CD14-positive monocyte (primary cell): ENCODE data around the gene HSPA12A. TPM values are rescaled to one million over a fixed set of nuclear protein-coding genes. Genes with fewer than 3 reads are reported as not detected.

ENCODE experiments used
- DNase-seq, 3 donors: peaks; one replicate each; pipeline ENCODE4 v3.0.0-alpha.2; 2011 to 2022
- H2AFZ ChIP-seq: 2 replicates; pipeline ENCODE4 v1.6.0; 2012; ENCODE audit warnings: mild to moderate bottlenecking, low read depth, low read length, inconsistent platforms; ENCODE audit not compliant: insufficient read depth, poor library complexity, severe bottlenecking
- H3K27ac ChIP-seq, 2 donors: 1 replicate in 1 of 2; 2 replicates in 1 of 2; pipeline ENCODE4 v1.5.1; 2012 to 2013; ENCODE audit warnings: low read length in 2 of 2, control low read depth in 1 of 2, inconsistent platforms in 1 of 2, low read depth in 1 of 2, mild to moderate bottlenecking in 1 of 2
- H3K27me3 ChIP-seq, 2 donors: one replicate each; pipeline versions ENCODE4 v1.6.0 to v1.6.1; 2011 to 2013; ENCODE audit warnings: low read length in 2 of 2; ENCODE audit not compliant: control insufficient read depth in 2 of 2, insufficient read depth in 2 of 2
- H3K36me3 ChIP-seq, 2 donors: replicated peaks in 1 of 2; 1 replicate in 1 of 2; 2 replicates in 1 of 2; pipeline versions ENCODE4 v1.5.1 to v1.6.1; 2012 to 2013; ENCODE audit warnings: low read length in 2 of 2, control low read depth in 1 of 2, inconsistent platforms in 1 of 2, mild to moderate bottlenecking in 1 of 2; ENCODE audit not compliant: insufficient read depth in 2 of 2, control insufficient read depth in 1 of 2
- H3K4me1 ChIP-seq, 2 donors: 1 replicate in 1 of 2; 2 replicates in 1 of 2; pipeline versions ENCODE4 v1.5.1 to v1.6.1; 2012 to 2013; ENCODE audit warnings: low read length in 2 of 2, control low read depth in 1 of 2, inconsistent platforms in 1 of 2, mild to moderate bottlenecking in 1 of 2, moderate library complexity in 1 of 2; ENCODE audit not compliant: insufficient read depth in 2 of 2, control insufficient read depth in 1 of 2
- H3K4me2 ChIP-seq: replicated peaks from 2 replicates; pipeline ENCODE3; 2012; ENCODE audit warnings: low read length, moderate library complexity, mild to moderate bottlenecking; ENCODE audit not compliant: poor library complexity, severe bottlenecking; ENCODE audit errors: extremely low read depth
- H3K4me3 ChIP-seq, 3 experiments: fragments of 200-600 bp in 1 of 3; sonication (generic) in 1 of 3; replicated peaks in 1 of 3; 1 replicate in 2 of 3; 2 replicates in 1 of 3; pipeline ENCODE4 v1.5.1; 2011 to 2013; ENCODE audit warnings: low read length in 3 of 3, mild to moderate bottlenecking in 3 of 3, control low read depth in 2 of 3, low read depth in 2 of 3, inconsistent platforms in 1 of 3, moderate library complexity in 1 of 3
- H3K79me2 ChIP-seq: 2 replicates; pipeline ENCODE4 v1.6.0; 2012; ENCODE audit warnings: mild to moderate bottlenecking, control low read depth, inconsistent platforms, low read length, moderate library complexity; ENCODE audit not compliant: insufficient read depth
- H3K9ac ChIP-seq: 2 replicates; pipeline ENCODE4 v1.6.0; 2017; ENCODE audit warnings: low read length, mild to moderate bottlenecking; ENCODE audit not compliant: insufficient read depth, poor library complexity, severe bottlenecking
- H3K9me3 ChIP-seq, 2 donors: replicated peaks in 1 of 2; 1 replicate in 1 of 2; 2 replicates in 1 of 2; pipeline versions ENCODE4 v1.5.1 to v1.6.1; 2012 to 2013; ENCODE audit warnings: low read length in 2 of 2, control low read depth in 1 of 2; ENCODE audit not compliant: control insufficient read depth in 1 of 2, insufficient read depth in 1 of 2
- H4K20me1 ChIP-seq: 2 replicates; pipeline ENCODE4 v1.6.0; 2012; ENCODE audit warnings: mild to moderate bottlenecking, low read length, control low read depth, moderate library complexity; ENCODE audit not compliant: insufficient read depth
- H3K27ac Mint-ChIP-seq, 7 donors: one replicate each; pipeline ENCODE4 v1.8.0; 2020; ENCODE audit warnings: mild to moderate bottlenecking in 7 of 7, mixed read lengths in 7 of 7, moderate library complexity in 6 of 7, inconsistent platforms in 2 of 7
- H3K27me3 Mint-ChIP-seq, 3 donors: one replicate each; pipeline ENCODE4 v1.8.0; 2021 to 2022; ENCODE audit warnings: low read depth in 3 of 3, mild to moderate bottlenecking in 3 of 3, mixed read lengths in 3 of 3, moderate library complexity in 3 of 3, inconsistent platforms in 1 of 3
- H3K36me3 Mint-ChIP-seq, 2 donors: one replicate each; pipeline ENCODE4 v1.8.0; 2020; ENCODE audit warnings: mixed read lengths in 2 of 2, inconsistent platforms in 1 of 2, mild to moderate bottlenecking in 1 of 2
- H3K4me1 Mint-ChIP-seq: one replicate; pipeline ENCODE4 v1.8.0; 2020; ENCODE audit warnings: mild to moderate bottlenecking, mixed read lengths
- H3K4me3 Mint-ChIP-seq, 2 donors: one replicate each; pipeline ENCODE4 v1.8.0; 2020; ENCODE audit warnings: mild to moderate bottlenecking in 2 of 2, mixed read lengths in 2 of 2, moderate library complexity in 1 of 2
- H3K9me3 Mint-ChIP-seq, 7 donors: one replicate each; pipeline ENCODE4 v1.8.0; 2020 to 2022; ENCODE audit warnings: mixed read lengths in 7 of 7, mild to moderate bottlenecking in 6 of 7, moderate library complexity in 6 of 7, inconsistent platforms in 2 of 7
- CTCF ChIP-seq: fragments of 200-600 bp; IDR thresholded peaks from one replicate; pipeline ENCODE4 v1.8.0; 2022; ENCODE audit warnings: antibody characterized with exemption, mild to moderate bottlenecking
- WGBS: methylation state at CpG from one replicate; pipeline ENCODE4 v1.1.5; 2013; ENCODE audit warnings: missing lambda C conversion rate; ENCODE audit not compliant: insufficient coverage; 5-methylcytosine and 5-hydroxymethylcytosine counted together
- intact Hi-C, 2 donors: fragments of 100-400 bp; cut with micrococcal nuclease; formaldehyde crosslinking; loops; one replicate each; pipeline versions ENCODE4 v1.15.0 to v1.15.1; 2023
- polyA plus RNA-seq, 3 donors: library from polyadenylated mRNA; depleted of rRNA in 1 of 3; unstranded in 2 of 3; stranded (reverse) in 1 of 3; fragments of 300-500 nt in 2 of 3; fragments of >200 nt in 1 of 3; fragmentation: Illumina TruSeq in 2 of 3; gene quantifications; 1 replicate in 2 of 3; 2 replicates in 1 of 3; pipeline ENCODE4 v1.2.3, GENCODE V29; 2012 to 2021

HSPA12A gene
- polyA plus RNA-seq, 3 donors: 0.01 TPM; not detected in 2

DNA sequence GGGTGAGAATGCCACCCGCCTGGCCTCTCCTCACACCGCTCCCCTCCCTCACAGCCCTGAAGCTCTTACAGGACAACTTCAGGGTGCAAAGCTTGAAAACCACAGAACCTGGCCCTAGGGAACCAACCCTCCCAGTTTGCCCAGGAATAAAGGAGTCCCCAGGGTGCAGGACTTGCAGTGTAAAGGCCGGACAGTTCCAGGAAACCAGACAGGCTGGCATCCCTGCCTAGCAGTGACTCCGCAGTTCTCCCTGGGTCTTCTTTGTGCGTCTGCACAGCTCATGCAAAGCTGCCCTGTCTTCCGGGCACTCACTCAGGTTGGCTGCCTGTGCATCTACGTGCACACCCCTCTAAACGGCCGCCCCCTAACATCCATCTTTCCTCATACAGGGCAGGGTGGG, 36.1 kb downstream of the HSPA12A start:
- 90% methylated on average over 7 of the region's 9 CpGs for WGBS
- Histone ChIP-seq H3K27ac (no peak overlapping the region), H3K36me3 (no peaks in the 10 kb centered on the region), H3K9ac (no peak overlapping the region), H3K4me1 (no peaks in the 10 kb centered on the region), H4K20me1 (no peaks in the 10 kb centered on the region), H3K4me3 (no peak overlapping the region), H2AFZ (no peak overlapping the region), H3K79me2 (no peaks in the 10 kb centered on the region), H3K4me2 (no peak overlapping the region), H3K9me3 (no peaks in the 10 kb centered on the region), H3K27me3 (peaks cover 0 to 5% of the 10 kb centered on the region in 2 donors)
- H3K27ac Mint-ChIP-seq: no peak overlapping the region
- peaks cover 2 to 9% (median 8%) of the 10 kb centered on the region in 3 donors for H3K27me3 Mint-ChIP-seq
- intact Hi-C loops: no loop called here
- H3K4me3 Mint-ChIP-seq: no peak overlapping the region
- H3K4me1 Mint-ChIP-seq: no peaks in the 10 kb centered on the region
- no peak for TF ChIP-seq CTCF
- DNase-seq: no peak
- H3K36me3 Mint-ChIP-seq: no peaks in the 10 kb centered on the region
- H3K9me3 Mint-ChIP-seq: peaks cover 0 to 3% (median 0%) of the 10 kb centered on the region in 7 donors

DNA sequence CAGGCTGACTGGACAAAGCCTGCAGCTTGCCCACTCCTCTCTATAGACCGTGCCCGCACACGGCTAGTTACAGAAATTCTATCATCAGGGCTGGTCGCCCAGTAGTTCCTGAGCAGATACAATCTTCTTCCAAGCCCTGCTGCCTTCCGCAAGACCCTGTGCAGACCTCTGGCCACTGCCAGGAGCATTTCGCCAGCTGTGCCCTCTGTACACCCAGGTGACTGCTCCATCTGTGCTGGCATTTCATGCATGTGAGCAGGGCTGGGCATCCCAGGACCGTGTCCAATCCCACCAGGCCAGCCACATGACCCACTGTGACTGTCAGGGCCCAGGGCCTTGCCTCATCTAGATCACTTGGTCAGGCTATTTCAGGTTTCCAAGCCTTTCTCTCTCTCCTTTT, 36.9 kb downstream of the HSPA12A start:
- Mint-ChIP-seq H3K4me1 (no peaks in the 10 kb centered on the region), H3K9me3 (no peaks in the 10 kb centered on the region), H3K27ac (no peak overlapping the region), H3K27me3 (peaks cover 2 to 9% (median 6%) of the 10 kb centered on the region in 3 donors), H3K4me3 (no peak overlapping the region), H3K36me3 (no peaks in the 10 kb centered on the region)
- Histone ChIP-seq H3K9ac (no peak overlapping the region), H3K4me2 (no peak overlapping the region), H3K9me3 (no peaks in the 10 kb centered on the region), H3K27me3 (peaks cover 0 to 5% of the 10 kb centered on the region in 2 donors), H3K4me1 (no peaks in the 10 kb centered on the region), H4K20me1 (no peaks in the 10 kb centered on the region), H3K27ac (no peak overlapping the region), H2AFZ (no peak overlapping the region), H3K36me3 (no peaks in the 10 kb centered on the region), H3K79me2 (no peaks in the 10 kb centered on the region), H3K4me3 (no peak overlapping the region)
- 97% methylated on average over 7 of the region's 7 CpGs for WGBS
- intact Hi-C loops: no loop called here
- TF ChIP-seq CTCF: no peak
- no peak for DNase-seq
